Measurements from ENCODE around the gene MYOF.

GRCh38 chr10:93390306-93391090, 91.6 kb downstream of the MYOF start:
- TF ChIP-seq ZFP30 (CRISPR knock-in tag; IDR thresholded peaks at IDR 0.05) (no peak), SNAI2 (CRISPR knock-in tag; IDR thresholded peaks at IDR 0.05) (no peak), OSR1 (CRISPR knock-in tag; IDR thresholded peaks at IDR 0.05) (no peak), CSRNP3 (CRISPR knock-in tag; IDR thresholded peaks at IDR 0.05) (no peak), ESRRG (CRISPR knock-in tag; IDR thresholded peaks at IDR 0.05) (no peak), PATZ1 (CRISPR knock-in tag; IDR thresholded peaks at IDR 0.05; ENCODE audit: borderline replicate concordance) (no peak), ZNF8 (CRISPR knock-in tag; IDR thresholded peaks at IDR 0.05) (no peak)

Measured in SK-N-SH treated with all-trans-retinoic acid at 6 μM for 48 hours (cell line).